K562 (cell line): Measurements from ENCODE around the gene ST7. TPM values are rescaled to one million over a fixed set of nuclear protein-coding genes. Genes with fewer than 3 reads are reported as not detected.

Experiments
- ATAC-seq: fragments of 200-7000 bp; cut with Tn5 transposase; 3 replicates; pipeline ENCODE4 v1.9.1; 2020; ENCODE audit warnings: moderate library complexity
- BruUV-seq: library from RNA; stranded (reverse); fragments of 400-500 nt; replicated peaks from 2 replicates; lab custom pipeline; 2021; lab: Mats Ljungman, UMichigan
- CTCF ChIA-PET: fragments of 300-600 bp; formaldehyde crosslinking; extraction: SDS; loops from one replicate; lab custom pipeline; 2021; ENCODE audit warnings: low intra/inter-chr PET ratio; lab: Yijun Ruan, JAX
- POLR2A ChIA-PET: fragments of 300-600, 350-650 bp; sonication (Branson Sonifier 250); formaldehyde crosslinking; extraction: SDS; loops from one replicate; lab custom pipeline; 2021; ENCODE audit warnings: antibody characterized with exemption, inconsistent platforms; lab: Yijun Ruan, JAX
- DNase-seq, 4 experiments: peaks; one replicate each; pipeline versions ENCODE4 v3.0.0 to v3.0.0-alpha.2; 2011 to 2018; ENCODE audit warnings: low spot score in 3 of 4, mixed read lengths in 3 of 4; ENCODE audit errors: extremely low read depth in 1 of 4
- FAIRE-seq: peaks from 2 replicates; lab custom pipeline; 2011; peaks lifted over from hg19 to GRCh38; lab: Jason Lieb, UNC
- H2AFZ ChIP-seq: 2 replicates; pipeline ENCODE4 v1.6.0; 2011; ENCODE audit warnings: low read depth, low read length, control low read depth, inconsistent platforms
- H3K27ac ChIP-seq: fragments of 200-600 bp; 3 replicates; pipeline ENCODE4 v1.8.0; 2011; ENCODE audit warnings: low read depth, mild to moderate bottlenecking, control low read depth, inconsistent platforms, low read length, moderate library complexity, mixed read lengths; ENCODE audit errors: extremely low read depth
- H3K27me3 ChIP-seq, 2 experiments: fragments of 300-600 bp in 1 of 2; 2 replicates in 1 of 2; 3 replicates in 1 of 2; pipeline versions ENCODE4 v1.6.0 to v1.8.0; 2011; ENCODE audit warnings: inconsistent platforms in 2 of 2, low read length in 2 of 2, mild to moderate bottlenecking in 1 of 2, mixed read lengths in 1 of 2, moderate library complexity in 1 of 2; ENCODE audit not compliant: control insufficient read depth in 2 of 2, insufficient read depth in 2 of 2
- H3K36me3 ChIP-seq: fragments of 300-600 bp; 3 replicates; pipeline ENCODE4 v1.8.0; 2011; ENCODE audit warnings: mild to moderate bottlenecking, low read length, inconsistent platforms; ENCODE audit not compliant: control insufficient read depth, insufficient read depth
- H3K4me1 ChIP-seq, 2 experiments: fragments of 200-600 bp in 1 of 2; replicated peaks in 1 of 2; 2 replicates in 1 of 2; 3 replicates in 1 of 2; pipeline versions ENCODE4 v1.5.1 to v1.8.0; 2011; ENCODE audit warnings: inconsistent platforms in 2 of 2, low read length in 2 of 2, mild to moderate bottlenecking in 1 of 2, mixed read lengths in 1 of 2, moderate library complexity in 1 of 2; ENCODE audit not compliant: control insufficient read depth in 2 of 2, insufficient read depth in 2 of 2
- H3K4me2 ChIP-seq: 2 replicates; pipeline ENCODE4 v1.6.1; 2011; ENCODE audit warnings: low read length, control low read depth, inconsistent platforms, mixed read lengths; ENCODE audit not compliant: insufficient read depth
- H3K4me3 ChIP-seq: fragments of 200-600 bp; sonication (generic), shearing (Covaris generic); 2 replicates; pipeline ENCODE4 v1.5.1; 2016; ENCODE audit warnings: control low read depth, inconsistent platforms
- H3K79me2 ChIP-seq: fragments of 200-600 bp; 3 replicates; pipeline ENCODE4 v1.8.0; 2011; ENCODE audit warnings: low read length, inconsistent platforms; ENCODE audit not compliant: control insufficient read depth, insufficient read depth
- H3K9ac ChIP-seq, 2 experiments: 2 replicates each; pipeline versions ENCODE4 v1.6.0 to v1.6.1; 2011; ENCODE audit warnings: low read depth in 2 of 2, low read length in 2 of 2, control low read depth in 1 of 2, inconsistent platforms in 1 of 2, mild to moderate bottlenecking in 1 of 2, mixed read lengths in 1 of 2; ENCODE audit not compliant: insufficient read depth in 1 of 2
- H3K9me1 ChIP-seq: one replicate; pipeline ENCODE4 v1.6.0; 2011; ENCODE audit warnings: inconsistent platforms, mild to moderate bottlenecking, low read length, moderate library complexity; ENCODE audit not compliant: control insufficient read depth, insufficient read depth
- H3K9me3 ChIP-seq: replicated peaks from 2 replicates; pipeline ENCODE4 v1.5.1; 2011; ENCODE audit warnings: low read depth, low read length, inconsistent platforms; ENCODE audit not compliant: control insufficient read depth, insufficient read depth
- H4K20me1 ChIP-seq: replicated peaks from 2 replicates; pipeline ENCODE4 v1.6.1; 2011; ENCODE audit warnings: low read length, inconsistent platforms, mixed read lengths; ENCODE audit not compliant: control insufficient read depth, insufficient read depth
- BRCA1 ChIP-seq, 2 experiments: fragments of 450-650 bp in 1 of 2; sonication (generic) in 1 of 2; formaldehyde crosslinking in 1 of 2; IDR thresholded peaks; 2 replicates each; pipeline versions ENCODE4 v1.5.0 to v1.6.1; 2017 to 2020; ENCODE audit warnings: mild to moderate bottlenecking in 1 of 2, missing genetic modification reagents in 1 of 2
- C11orf30 ChIP-seq: fragments of 450-650 bp; IDR thresholded peaks from 2 replicates; pipeline ENCODE4 v1.6.1; 2016; ENCODE audit warnings: low read depth, mild to moderate bottlenecking
- HMBOX1 ChIP-seq: sonication (generic); IDR thresholded peaks from 2 replicates; pipeline ENCODE4 v1.6.1; 2016
- KHSRP ChIP-seq: fragments of 450-650 bp; IDR thresholded peaks from 2 replicates; pipeline ENCODE4 v1.6.1; 2017
- MAFF ChIP-seq: IDR thresholded peaks from 2 replicates; pipeline ENCODE4 v1.6.1; 2012; ENCODE audit warnings: low read length, improper control_type of control experiment
- MAFG ChIP-seq: fragments of 450-650 bp; conservative IDR thresholded peaks from 2 replicates; pipeline ENCODE4 v1.6.1; 2016; ENCODE audit warnings: missing genetic modification characterization, missing compliant biosample characterization
- MAFK ChIP-seq: IDR thresholded peaks from 2 replicates; pipeline ENCODE4 v1.6.1; 2011; ENCODE audit warnings: low read length, improper control_type of control experiment
- PKNOX1 ChIP-seq: fragments of 450-650 bp; IDR thresholded peaks from 2 replicates; pipeline ENCODE4 v1.6.1; 2016
- ZNF316 ChIP-seq: fragments of 450-650 bp; IDR thresholded peaks from 2 replicates; pipeline ENCODE4 v1.6.1; 2016
- ZNF354B ChIP-seq: fragments of 250-450 bp; sonication (Bioruptor Pico); IDR thresholded peaks from 2 replicates; pipeline ENCODE4 v1.4.0; 2020
- ZNF436 ChIP-seq: fragments of 250-450, 450-650 bp; sonication (Bioruptor Pico); formaldehyde crosslinking; IDR thresholded peaks from 2 replicates; pipeline ENCODE4 v1.7.0; 2020; ENCODE audit warnings: mild to moderate bottlenecking
- WGBS: fragments of 100-300 bp; shearing (Covaris generic); methylation state at CpG from one replicate; pipeline ENCODE4 v1.1.6; 2016; ENCODE audit warnings: low coverage, mixed read lengths; ENCODE audit not compliant: insufficient coverage; ENCODE audit errors: missing lambda C conversion rate; 5-methylcytosine and 5-hydroxymethylcytosine counted together
- in situ Hi-C: fragments of 300-500 bp; cut with MboI; formaldehyde crosslinking; loops from 4 replicates; pipeline ENCODE4 v1.15.0; 2018; ENCODE audit warnings: inconsistent platforms, mixed read lengths
- intact Hi-C: fragments of 100-400 bp; cut with micrococcal nuclease; formaldehyde crosslinking; loops from 2 replicates; pipeline ENCODE4 v1.14.2; 2022
- polyA plus RNA-seq, 8 experiments: library from polyadenylated mRNA; depleted of rRNA in 4 of 8; stranded (reverse) in 5 of 8; unstranded in 3 of 8; fragments of >200 nt; fragmentation: Nextera tagmentation in 2 of 8; fragmentation: Illumina TruSeq in 1 of 8; extraction: Ambion mirVana in 2 of 8; extraction: Trizol in 1 of 8; gene quantifications; 2 replicates each; pipeline versions ENCODE4 v1.2.1 to v1.2.3, GENCODE V29; 2011 to 2014; ENCODE audit warnings: inconsistent platforms in 1 of 8, missing spikeins in 1 of 8
- total RNA-seq, 7 experiments: library from RNA; depleted of rRNA in 6 of 7; stranded (reverse); fragments of >200 nt in 6 of 7; fragmentation: Illumina TruSeq in 2 of 7; extraction: Trizol in 2 of 7; gene quantifications; 2 replicates each; pipeline versions ENCODE4 v1.2.1 to v1.2.3, GENCODE V29; 2011 to 2021; ENCODE audit warnings: low replicate concordance in 1 of 7

ST7 gene
- total and polyA plus RNA-seq, 9 of the 15 experiments (the other 6 are each of a cell fraction or from before 2014, with no cell fraction given) = 23.9 to 56.3 (median 36.9) TPM

GRCh38 chr7:117036053-117036669 lies 82.9 kb downstream of the ST7 start:
- H2AFZ ChIP-seq = no peak overlapping the region
- DNase-seq (no peak), ATAC-seq (peak; percentile 38; the same call in 2 of the 3 replicates), FAIRE-seq (no peak)
- H4K20me1 ChIP-seq = 0 out of 2 replicates have a peak, but pooled peaks cover 4% of the 10 kb centered on the region
- POLR2A ChIA-PET = interaction anchor here (1.2 to 2.8 kb wide), 3 partner anchors 10 to 13 kb away, joined by 3 to 14 read pairs (median 4); no protein-coding TSS in a partner anchor
- H3K79me2 ChIP-seq = peaks cover 62% of the 10 kb centered on the region
- in situ Hi-C loops = no loop called here
- 61% methylated on average over 4 of the region's 4 CpGs for WGBS
- CTCF ChIA-PET = no interaction called here
- peaks cover 0 to 3% of the 10 kb centered on the region in 2 experiments; a peak in 2 of 5 replicates for H3K4me1 ChIP-seq
- H3K4me3 ChIP-seq = no peak overlapping the region
- no peak overlapping the region for H3K27ac ChIP-seq
- H3K9ac ChIP-seq = no peak overlapping the region
- H3K27me3 ChIP-seq = no peaks in the 10 kb centered on the region
- H3K36me3 ChIP-seq = peaks cover 21% of the 10 kb centered on the region
- H3K9me3 ChIP-seq = no peaks in the 10 kb centered on the region
- H3K9me1 ChIP-seq = no peaks in the 10 kb centered on the region
- TF ChIP-seq ZNF354B (CRISPR knock-in tag) (no peak), PKNOX1 (peak; percentile 44; the same call in 1 of the 2 replicates), C11orf30 (peak; percentile 94), MAFF (peak; percentile 93), MAFG (tag) (peak; percentile 90), HMBOX1 (0 out of 2 replicates have a peak, but pooled peaks have one; percentile 38), MAFK (peak; percentile 88), ZNF316 (peak; percentile 97), KHSRP (no peak), ZNF436 (CRISPR knock-in tag) (no peak), BRCA1 (IDR thresholded peaks at IDR 0.05) (no peak), BRCA1 (CRISPR knock-in tag; IDR thresholded peaks at IDR 0.05) (no peak)
- no TSS peak for BruUV-seq
- intact Hi-C loops = no loop called here
- no peak overlapping the region for H3K4me2 ChIP-seq
